GM04504 (cell line): Measurements from ENCODE around the gene IGFN1.

Experiments used
- DNase-seq: peaks from one replicate; pipeline ENCODE4 v3.0.0-alpha.2; 2012; ENCODE audit warnings: low read depth

IGFN1 gene

GRCh38 chr1:201163707-201164106 lies 26.9 kb upstream of the IGFN1 start:
- no peak for DNase-seq

- DNase-seq, result no peak
These were observed 26.0 kb upstream of the IGFN1 start for GRCh38 chr1:201164645-201165044.

- no peak for DNase-seq
These were observed 23.3 kb upstream of the IGFN1 start for GRCh38 chr1:201167041-201167991.

GRCh38 chr1:201169203-201169602 lies 21.4 kb upstream of the IGFN1 start:
- DNase-seq, result no peak

GRCh38 chr1:201169971-201170532 lies 20.6 kb upstream of the IGFN1 start:
- no peak for DNase-seq

- peak; percentile 81 for DNase-seq
These were observed 20.0 kb upstream of the IGFN1 start for GRCh38 chr1:201170533-201171062.

- DNase-seq, result no peak
These were observed 19.3 kb upstream of the IGFN1 start for GRCh38 chr1:201171063-201172036.

- DNase-seq, result no peak
These were observed 18.3 kb upstream of the IGFN1 start for GRCh38 chr1:201172326-201172725.

GRCh38 chr1:201172999-201173610 lies 17.5 kb upstream of the IGFN1 start:
- no peak for DNase-seq

GRCh38 chr1:201173736-201174135 lies 16.9 kb upstream of the IGFN1 start:
- no peak for DNase-seq

GRCh38 chr1:201175820-201176500 lies 14.7 kb upstream of the IGFN1 start:
- no peak for DNase-seq

- peak; percentile 32 for DNase-seq
These were observed 13.7 kb upstream of the IGFN1 start for GRCh38 chr1:201176940-201177339.

GRCh38 chr1:201178718-201179117 lies 11.9 kb upstream of the IGFN1 start:
- DNase-seq, result no peak

- DNase-seq, result no peak
These were observed 10.5 kb upstream of the IGFN1 start for GRCh38 chr1:201180141-201180540.

- no peak for DNase-seq
These were observed 9.7 kb upstream of the IGFN1 start for GRCh38 chr1:201180901-201181300.

GRCh38 chr1:201181323-201181722 lies 9.3 kb upstream of the IGFN1 start:
- DNase-seq, result no peak

GRCh38 chr1:201181726-201182125 lies 8.9 kb upstream of the IGFN1 start:
- no peak for DNase-seq

- no peak for DNase-seq
These were observed 7.4 kb upstream of the IGFN1 start for GRCh38 chr1:201183209-201183608.

GRCh38 chr1:201183753-201184152 lies 6.9 kb upstream of the IGFN1 start:
- DNase-seq, result no peak

GRCh38 chr1:201184307-201185122 lies 6.1 kb upstream of the IGFN1 start:
- DNase-seq, result peak; percentile 65
